Adipocyte (in vitro differentiated cells): Measurements from ENCODE around the gene LHFPL4.
A peak's percentile ranks its signal among the peaks of the same experiment; 100 is the strongest.

Source experiments
- DNase-seq: peaks from one replicate; pipeline ENCODE4 v3.0.0-alpha.2; 2015; ENCODE audit warnings: low read depth
- H3K27me3 ChIP-seq: replicated peaks from 2 replicates; pipeline ENCODE4 v1.7.0; 2013; ENCODE audit warnings: mild to moderate bottlenecking, low read length, moderate library complexity; ENCODE audit not compliant: control insufficient read depth, insufficient read depth
- H3K36me3 ChIP-seq: 2 replicates; pipeline ENCODE4 v1.7.0; 2013; ENCODE audit warnings: low read length, mild to moderate bottlenecking, moderate library complexity; ENCODE audit not compliant: control insufficient read depth, insufficient read depth, severe bottlenecking
- H3K4me1 ChIP-seq: 2 replicates; pipeline ENCODE4 v1.7.0; 2013; ENCODE audit warnings: mild to moderate bottlenecking, low read length, moderate library complexity; ENCODE audit not compliant: control insufficient read depth, insufficient read depth
- H3K4me3 ChIP-seq: 2 replicates; pipeline ENCODE4 v1.7.0; 2013; ENCODE audit warnings: mild to moderate bottlenecking, low read length, moderate library complexity
- H3K9ac ChIP-seq: 2 replicates; pipeline ENCODE4 v1.7.0; 2013; ENCODE audit warnings: mild to moderate bottlenecking, low read length, moderate library complexity
- H3K9me3 ChIP-seq: 2 replicates; pipeline ENCODE4 v1.7.0; 2013; ENCODE audit warnings: mild to moderate bottlenecking, low read length, moderate library complexity; ENCODE audit not compliant: control insufficient read depth

LHFPL4 gene

DNA sequence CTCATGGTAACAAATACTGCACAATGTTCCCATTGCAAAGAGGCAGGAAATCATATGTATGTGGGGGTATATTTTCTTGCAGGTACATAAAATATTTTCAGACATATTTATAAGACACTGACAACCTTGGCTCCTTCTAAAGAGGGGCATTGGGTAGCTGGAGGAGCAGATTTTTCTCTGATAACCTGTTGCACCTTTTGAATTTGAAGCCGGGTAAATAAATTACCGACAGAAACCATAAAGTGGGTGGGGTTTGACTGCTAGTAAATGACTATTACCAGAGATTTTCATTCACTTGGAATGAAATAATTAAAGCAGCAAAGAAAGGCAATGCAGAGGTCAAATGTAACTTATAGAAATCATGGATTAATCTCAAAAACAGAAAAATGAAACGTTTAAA, 19.2 kb downstream of the LHFPL4 start:
- Histone ChIP-seq H3K36me3 (no peaks in the 10 kb centered on the region), H3K4me1 (no peaks in the 10 kb centered on the region), H3K9me3 (peaks cover 5% of the 10 kb centered on the region), H3K9ac (no peak overlapping the region), H3K27me3 (peaks cover 36% of the 10 kb centered on the region), H3K4me3 (no peak overlapping the region)
- DNase-seq = no peak

DNA sequence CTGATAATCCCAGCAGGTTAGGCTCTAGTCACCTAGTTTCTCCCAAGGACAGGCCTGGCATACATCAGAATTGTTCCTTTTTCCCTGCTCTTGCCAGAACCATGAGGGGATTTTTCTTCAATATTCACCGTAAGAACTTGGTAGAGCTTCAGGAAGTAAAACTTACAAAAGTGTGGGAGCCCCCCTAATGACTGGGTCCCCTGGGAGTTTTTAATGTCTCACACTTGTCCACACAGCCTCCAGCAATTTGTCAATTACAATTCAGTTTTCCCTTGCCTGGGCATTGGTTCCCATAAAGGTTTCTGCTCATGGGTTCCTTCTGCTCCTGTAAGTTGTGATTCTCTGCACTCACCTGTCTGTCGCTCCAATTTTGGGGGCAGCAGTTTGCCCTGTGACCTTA, 28.5 kb downstream of the LHFPL4 start:
- DNase-seq = no peak
- Histone ChIP-seq H3K27me3 (peaks cover 11% of the 10 kb centered on the region), H3K4me1 (no peaks in the 10 kb centered on the region), H3K9me3 (peaks cover 11% of the 10 kb centered on the region), H3K9ac (no peak overlapping the region), H3K4me3 (no peak overlapping the region), H3K36me3 (no peaks in the 10 kb centered on the region)

- H3K9me3 ChIP-seq = no peaks in the 10 kb centered on the region
- H3K4me3 ChIP-seq = no peak overlapping the region
- H3K36me3 ChIP-seq = no peaks in the 10 kb centered on the region
- no peak for DNase-seq
- no peaks in the 10 kb centered on the region for H3K4me1 ChIP-seq
- no peak overlapping the region for H3K9ac ChIP-seq
- peaks cover 4% of the 10 kb centered on the region for H3K27me3 ChIP-seq
These were observed 38.7 kb downstream of the LHFPL4 start for GRCh38 chr3:9514956-9515355.

DNA sequence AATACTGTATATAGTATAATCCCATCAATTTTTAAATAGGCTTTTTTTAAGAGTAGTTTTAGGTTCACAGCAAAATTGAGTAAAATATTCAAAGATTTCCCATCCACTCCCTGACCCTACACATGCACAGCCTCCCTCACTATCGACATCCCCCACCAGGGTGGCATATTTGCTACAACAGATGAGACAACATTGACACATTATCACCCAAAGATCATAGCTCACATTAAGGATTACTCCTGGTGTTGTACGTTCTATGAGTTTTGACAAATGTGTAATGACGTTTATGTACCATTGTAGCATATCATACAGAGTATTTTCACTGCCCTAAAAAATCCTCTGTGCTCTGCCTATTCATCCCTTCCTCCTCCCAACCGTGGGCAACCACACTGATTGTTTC, 39.3 kb downstream of the LHFPL4 start:
- Histone ChIP-seq H3K4me3 (no peak overlapping the region), H3K4me1 (no peaks in the 10 kb centered on the region), H3K36me3 (no peaks in the 10 kb centered on the region), H3K27me3 (peaks cover 11% of the 10 kb centered on the region), H3K9ac (no peak overlapping the region), H3K9me3 (no peaks in the 10 kb centered on the region)
- DNase-seq = no peak

- no peak for DNase-seq
- Histone ChIP-seq H3K4me1 (no peaks in the 10 kb centered on the region), H3K9me3 (no peaks in the 10 kb centered on the region), H3K9ac (no peak overlapping the region), H3K36me3 (no peaks in the 10 kb centered on the region), H3K4me3 (no peak overlapping the region), H3K27me3 (peaks cover 28% of the 10 kb centered on the region)
These were observed 41.1 kb downstream of the LHFPL4 start for GRCh38 chr3:9512456-9513045.

- DNase-seq = no peak
- no peak overlapping the region for H3K9ac ChIP-seq
- H3K4me1 ChIP-seq = no peaks in the 10 kb centered on the region
- no peaks in the 10 kb centered on the region for H3K36me3 ChIP-seq
- H3K27me3 ChIP-seq = peaks cover 36% of the 10 kb centered on the region
- H3K4me3 ChIP-seq = no peak overlapping the region
- no peaks in the 10 kb centered on the region for H3K9me3 ChIP-seq
These were observed 44.8 kb downstream of the LHFPL4 start for GRCh38 chr3:9508781-9509180.

DNA sequence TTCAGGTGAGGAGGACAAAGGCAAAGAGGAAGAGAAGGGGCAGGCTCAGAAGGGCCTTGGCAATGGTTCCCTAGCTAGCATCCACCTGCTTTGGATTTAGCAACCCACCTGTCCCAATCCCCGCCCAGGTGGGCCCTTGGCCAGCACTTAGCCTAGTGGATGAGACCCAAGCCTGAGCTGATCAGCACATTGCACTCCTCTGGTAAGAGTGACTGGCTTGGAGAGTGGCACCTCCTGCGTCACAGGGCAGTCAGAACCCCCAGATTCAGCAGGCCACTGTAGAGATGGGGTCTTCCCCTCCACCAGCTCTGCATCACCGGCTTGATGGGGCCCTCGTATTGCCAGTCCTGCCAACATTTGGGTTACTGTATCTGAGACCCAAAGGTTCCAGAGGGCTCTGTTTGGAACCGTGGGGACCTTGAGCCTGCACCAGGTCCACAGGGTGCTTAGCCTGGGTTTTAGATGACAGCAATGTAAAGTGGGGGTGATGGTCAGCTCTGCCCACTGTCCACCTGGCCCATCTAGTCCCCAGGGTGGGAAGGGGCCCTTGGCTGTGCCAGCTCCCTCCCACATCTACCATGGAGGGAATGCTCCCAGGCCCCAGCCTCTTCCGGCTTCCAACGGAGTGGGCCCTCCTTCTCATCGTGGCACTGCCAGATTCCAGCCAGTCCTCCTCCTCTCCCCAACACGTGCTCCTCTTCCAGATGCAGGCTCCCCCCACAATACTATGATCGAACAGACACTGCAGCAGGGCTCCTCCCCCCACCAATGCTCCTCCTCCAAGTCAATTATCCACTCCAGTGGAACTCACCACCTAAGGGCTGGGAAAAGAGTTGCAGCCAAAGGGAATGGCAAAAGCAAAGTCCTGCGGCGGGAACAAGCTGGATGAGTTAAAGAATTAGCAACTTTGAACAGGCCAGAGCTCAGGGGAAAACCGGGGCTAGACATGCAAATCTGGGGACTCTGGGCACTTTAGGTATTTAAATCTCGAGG, 45.7 kb downstream of the LHFPL4 start:
- no peak for DNase-seq
- Histone ChIP-seq H3K27me3 (peaks cover 36% of the 10 kb centered on the region), H3K9me3 (no peaks in the 10 kb centered on the region), H3K4me1 (no peaks in the 10 kb centered on the region), H3K9ac (no peak overlapping the region), H3K36me3 (no peaks in the 10 kb centered on the region), H3K4me3 (no peak overlapping the region)

DNA sequence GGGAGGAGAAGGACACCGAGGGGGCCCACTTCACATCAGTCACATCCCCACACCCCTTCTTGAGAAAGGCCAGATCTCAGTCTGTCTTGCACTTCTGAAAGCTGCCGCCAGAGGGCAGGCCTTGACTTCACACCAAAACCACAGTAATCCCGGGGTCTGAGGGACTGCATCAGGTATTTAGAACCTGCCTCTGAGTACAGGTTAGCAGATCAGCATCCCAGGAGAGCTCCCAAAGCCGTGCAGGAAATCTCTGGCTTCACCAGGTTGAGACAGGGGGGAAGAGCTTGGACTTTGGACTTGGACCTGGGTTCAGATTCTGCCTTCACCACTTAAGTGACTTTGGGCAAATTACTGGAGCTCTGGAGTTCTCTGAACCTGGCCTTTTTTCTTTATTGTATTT, 50.3 kb downstream of the LHFPL4 start:
- H3K9me3 ChIP-seq = no peaks in the 10 kb centered on the region
- H3K27me3 ChIP-seq = peaks cover 21% of the 10 kb centered on the region
- no peaks in the 10 kb centered on the region for H3K4me1 ChIP-seq
- no peaks in the 10 kb centered on the region for H3K36me3 ChIP-seq
- peak; percentile 82 for DNase-seq
- H3K4me3 ChIP-seq = no peak overlapping the region
- H3K9ac ChIP-seq = no peak overlapping the region

- no peaks in the 10 kb centered on the region for H3K36me3 ChIP-seq
- no peaks in the 10 kb centered on the region for H3K9me3 ChIP-seq
- no peak overlapping the region for H3K9ac ChIP-seq
- no peaks in the 10 kb centered on the region for H3K4me1 ChIP-seq
- peaks cover 6% of the 10 kb centered on the region for H3K27me3 ChIP-seq
- DNase-seq = no peak
- no peak overlapping the region for H3K4me3 ChIP-seq
These were observed 52.4 kb downstream of the LHFPL4 start for GRCh38 chr3:9501226-9501625.

GRCh38 chr3:9500108-9501050, 53.2 kb downstream of the LHFPL4 start:
- H3K4me3 ChIP-seq = peak overlapping the region; percentile 26
- peak; percentile 70 for DNase-seq

More at GRCh38 chr3:9500108-9501050, 53.2 kb downstream of the LHFPL4 start:
- H3K9ac ChIP-seq = no peak overlapping the region
- no peaks in the 10 kb centered on the region for H3K4me1 ChIP-seq
- H3K27me3 ChIP-seq = peaks cover 6% of the 10 kb centered on the region
- H3K36me3 ChIP-seq = no peaks in the 10 kb centered on the region
- H3K9me3 ChIP-seq = no peaks in the 10 kb centered on the region
